Right atrium auricular region (tissue), 2 donors: Measurements from ENCODE around the gene NBPF1. TPM values are rescaled to one million over a fixed set of nuclear protein-coding genes. Genes with fewer than 3 reads are reported as not detected.

Experiments used
- DNase-seq: peaks from one replicate; pipeline ENCODE4 v3.0.0-alpha.2; 2019; ENCODE audit warnings: low spot score
- H3K27ac ChIP-seq, 2 donors: fragments of 200-600 bp; sonication (generic); 1 replicate in 1 of 2; 2 replicates in 1 of 2; pipeline ENCODE4 v1.5.1; 2016 to 2019
- H3K27me3 ChIP-seq, 2 donors: fragments of 200-600 bp; sonication (generic); one replicate each; pipeline versions ENCODE4 v1.5.1 to v1.6.0; 2017 to 2019
- H3K36me3 ChIP-seq: fragments of 200-600 bp; sonication (generic); one replicate; pipeline ENCODE4 v1.5.1; 2016
- H3K4me1 ChIP-seq, 2 donors: fragments of 200-600 bp; sonication (generic); one replicate each; pipeline versions ENCODE4 v1.5.1 to v1.6.0; 2017 to 2019
- H3K4me3 ChIP-seq, 2 donors: fragments of 200-600 bp; sonication (generic); 1 replicate in 1 of 2; 2 replicates in 1 of 2; pipeline ENCODE4 v1.5.1; 2017 to 2019; ENCODE audit warnings: mild to moderate bottlenecking in 1 of 2, moderate library complexity in 1 of 2
- H3K9me3 ChIP-seq, 2 donors: fragments of 200-600 bp; sonication (generic); one replicate each; pipeline ENCODE4 v1.5.1; 2019
- CTCF ChIP-seq, 2 donors: fragments of 200-600 bp; sonication (generic); IDR thresholded peaks; one replicate each; pipeline ENCODE4 v1.5.1; 2019; ENCODE audit warnings: antibody characterized with exemption in 2 of 2
- total RNA-seq, 2 donors: library from RNA; depleted of rRNA; stranded (reverse); fragments of >200 nt; gene quantifications; one replicate each; pipeline ENCODE4 v1.1.0, GENCODE V29; 2016

Gene NBPF1
- total RNA-seq, 2 donors from 2014 or later = 15.1 to 20.0 TPM

DNA sequence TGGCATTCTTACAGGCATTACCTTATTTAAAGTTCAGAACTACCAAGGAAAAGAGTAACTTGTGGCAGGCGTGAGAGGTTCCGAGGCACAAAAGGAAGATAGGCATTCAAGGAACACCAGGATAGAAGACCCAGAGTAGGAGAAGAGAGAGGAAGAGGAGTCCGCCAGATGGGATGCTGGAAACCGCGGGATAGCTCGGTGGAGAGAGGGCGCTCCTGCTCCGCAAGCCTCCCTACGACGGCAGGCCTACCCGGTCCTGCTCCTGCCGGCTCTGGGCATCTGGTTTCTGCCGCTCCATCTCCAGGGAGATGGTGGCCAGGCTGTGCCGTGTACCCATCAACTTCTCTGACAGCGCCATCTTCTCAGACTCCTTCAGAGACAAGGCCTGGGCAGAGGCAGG lies 5.4 kb upstream of the NBPF1 start:
- peak; percentile 63 for DNase-seq
- Histone ChIP-seq H3K27me3 (no peaks in the 10 kb centered on the region), H3K4me1 (peaks cover 0 to 6% of the 10 kb centered on the region in 2 donors), H3K27ac (no peak overlapping the region), H3K36me3 (peaks cover 24% of the 10 kb centered on the region), H3K9me3 (no peaks in the 10 kb centered on the region), H3K4me3 (no peak overlapping the region)
- TF ChIP-seq CTCF (IDR thresholded peaks at IDR 0.05) = no peak

DNA sequence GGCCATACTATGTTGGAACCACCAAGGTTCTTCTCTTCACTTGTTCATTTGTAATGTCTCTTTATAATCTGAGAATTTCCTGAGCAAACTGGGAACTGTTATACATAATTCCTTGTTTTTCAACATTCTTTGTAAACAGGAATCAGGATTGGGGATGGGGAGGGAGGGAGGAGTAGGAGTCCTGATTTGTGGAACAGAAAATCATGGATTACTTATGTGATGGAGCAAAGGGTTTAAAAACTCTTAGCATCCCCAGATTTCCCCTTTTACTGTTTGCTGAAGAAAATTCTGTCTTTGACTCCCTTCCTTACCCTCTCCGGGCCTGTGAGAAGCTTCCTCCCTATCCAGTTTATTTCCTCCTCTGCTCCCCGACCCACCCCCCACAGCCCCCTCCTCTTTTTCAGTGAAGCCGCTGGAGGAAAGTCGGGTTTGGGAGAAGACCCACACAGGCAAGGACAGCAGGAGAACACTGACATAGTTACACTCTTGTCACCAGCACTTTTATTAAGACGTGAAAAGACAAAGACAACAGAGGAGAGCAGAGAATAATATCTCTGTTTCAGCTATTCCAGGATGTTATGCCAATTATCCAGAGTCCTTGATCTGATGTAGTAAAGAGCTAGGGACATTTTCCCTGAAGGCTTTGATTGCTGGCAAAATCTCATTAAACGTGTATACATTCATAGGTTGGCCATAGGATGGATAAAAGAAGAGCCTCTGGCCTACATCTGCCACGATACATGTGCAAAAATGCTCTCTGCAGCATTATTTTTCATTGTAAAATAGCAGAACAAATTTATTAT lies 4.6 kb upstream of the NBPF1 start:
- Histone ChIP-seq H3K4me3 (no peak overlapping the region), H3K27ac (no peak overlapping the region), H3K36me3 (peaks cover 16% of the 10 kb centered on the region), H3K9me3 (no peaks in the 10 kb centered on the region), H3K27me3 (no peaks in the 10 kb centered on the region), H3K4me1 (peaks cover 0 to 8% of the 10 kb centered on the region in 2 donors)
- no peak for DNase-seq
- TF ChIP-seq CTCF (IDR thresholded peaks at IDR 0.05) = no peak

DNA sequence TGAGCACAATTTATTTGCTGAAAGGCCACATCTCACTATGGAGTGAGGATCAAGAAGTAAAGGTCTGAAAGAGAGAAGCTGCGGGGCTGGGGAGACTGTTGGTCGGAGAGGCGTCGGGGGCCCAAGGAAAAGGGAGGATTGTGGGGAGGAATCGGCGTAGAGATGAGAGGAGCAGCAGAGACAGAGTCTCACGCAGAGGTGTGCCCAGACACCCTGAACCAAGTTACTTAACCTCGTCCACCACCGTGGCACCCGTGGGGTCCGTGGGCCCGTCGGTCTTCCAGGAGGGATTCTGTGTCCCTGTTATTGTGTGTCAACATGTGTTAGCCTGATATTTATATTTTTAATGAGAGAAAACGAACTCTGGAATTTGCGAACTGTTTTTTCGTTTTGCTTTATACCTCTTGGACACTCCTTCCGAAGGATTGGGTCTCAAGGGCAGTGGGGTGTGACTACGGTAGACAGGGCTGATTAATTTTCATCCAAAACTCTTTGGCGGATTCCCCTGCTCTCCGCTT lies 3.8 kb upstream of the NBPF1 start:
- H3K27ac ChIP-seq = no peak overlapping the region
- peaks cover 8% of the 10 kb centered on the region for H3K36me3 ChIP-seq
- H3K4me1 ChIP-seq = peaks cover 0 to 15% of the 10 kb centered on the region in 2 donors
- H3K27me3 ChIP-seq = no peaks in the 10 kb centered on the region
- no peaks in the 10 kb centered on the region for H3K9me3 ChIP-seq
- TF ChIP-seq CTCF (IDR thresholded peaks at IDR 0.05) = no peak
- peak; percentile 61 for DNase-seq
- H3K4me3 ChIP-seq = no peak overlapping the region

DNA sequence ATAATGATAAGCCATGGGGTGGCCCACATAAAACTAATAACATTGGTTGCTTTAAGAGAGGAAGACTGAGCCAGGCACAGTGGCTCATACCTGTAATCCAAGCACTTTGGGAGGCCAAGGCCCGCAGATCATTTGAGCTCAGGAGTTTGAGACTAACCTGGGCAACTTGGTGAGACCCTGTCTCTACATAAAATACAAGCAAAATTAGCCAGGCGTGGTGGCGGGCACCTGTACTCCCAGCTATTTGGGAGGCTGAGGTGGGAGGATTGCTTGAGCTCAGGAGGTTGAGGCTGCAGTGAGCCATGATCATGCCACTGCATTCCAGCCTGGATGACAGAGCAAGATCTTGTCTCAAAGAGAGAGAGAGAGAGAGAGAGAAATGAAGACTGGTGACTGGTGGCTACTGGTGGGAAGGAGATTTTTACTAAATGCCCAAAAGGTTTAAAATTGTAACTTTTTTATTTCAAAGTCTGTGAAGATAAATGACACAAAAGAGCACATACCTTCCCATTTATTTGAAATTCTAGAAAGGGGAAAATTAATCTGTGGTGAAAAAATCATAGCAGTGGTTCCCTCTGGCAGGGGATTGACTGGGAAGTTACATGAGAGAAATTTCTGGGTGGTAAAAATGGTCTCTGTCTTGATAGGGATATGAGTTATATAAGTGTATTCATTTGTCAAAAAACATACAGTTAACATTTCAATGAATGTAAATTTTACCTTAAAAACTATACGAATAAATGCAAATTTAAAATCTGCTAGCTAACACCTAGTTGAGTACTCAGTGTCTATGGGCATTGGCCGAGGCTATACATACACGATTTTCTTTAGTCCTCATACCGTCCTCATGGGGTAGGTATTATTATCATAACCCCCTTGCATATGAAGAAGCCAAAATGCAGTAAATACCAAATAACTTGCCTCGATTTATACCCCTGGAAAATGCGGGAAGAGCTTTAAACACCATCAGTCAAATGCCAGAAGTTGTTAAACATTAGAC lies 2.2 kb upstream of the NBPF1 start:
- Histone ChIP-seq H3K4me1 (peaks cover 0 to 23% of the 10 kb centered on the region in 2 donors), H3K27me3 (no peaks in the 10 kb centered on the region), H3K9me3 (no peaks in the 10 kb centered on the region), H3K36me3 (peaks cover 7% of the 10 kb centered on the region), H3K4me3 (no peak overlapping the region), H3K27ac (no peak overlapping the region)
- peak; percentile 63 for DNase-seq
- no peak for TF ChIP-seq CTCF (IDR thresholded peaks at IDR 0.05)

- H3K9me3 ChIP-seq = no peaks in the 10 kb centered on the region
- H3K4me3 ChIP-seq = no peak overlapping the region
- H3K27me3 ChIP-seq = no peaks in the 10 kb centered on the region
- peak; percentile 59 for DNase-seq
- H3K27ac ChIP-seq = no peak overlapping the region
- H3K4me1 ChIP-seq = peaks cover 0 to 23% of the 10 kb centered on the region in 2 donors
- no peak for TF ChIP-seq CTCF (IDR thresholded peaks at IDR 0.05)
- H3K36me3 ChIP-seq = peaks cover 7% of the 10 kb centered on the region
Observed at GRCh38 chr1:16614361-16615252, 1.2 kb upstream of the NBPF1 start.
